Liver (tissue), 9 donors: ENCODE results near the gene EMX2. TPM values are rescaled to one million over a fixed set of nuclear protein-coding genes. Genes with fewer than 3 reads are reported as not detected.

Source experiments
- DNase-seq: peaks from one replicate; pipeline ENCODE4 v3.0.0-alpha.2; 2017; ENCODE audit warnings: low spot score
- H3K27ac ChIP-seq, 2 donors: one replicate each; pipeline ENCODE4 v1.7.0; 2013; ENCODE audit warnings: inconsistent platforms in 2 of 2, low read length in 2 of 2, control low read depth in 1 of 2, low read depth in 1 of 2, mild to moderate bottlenecking in 1 of 2
- H3K27me3 ChIP-seq, 4 donors: one replicate each; pipeline versions ENCODE4 v1.6.1 to v1.7.0; 2013; ENCODE audit warnings: low read length in 3 of 4, inconsistent platforms in 1 of 4, mild to moderate bottlenecking in 1 of 4, moderate library complexity in 1 of 4; ENCODE audit not compliant: control insufficient read depth in 4 of 4, insufficient read depth in 4 of 4
- H3K36me3 ChIP-seq, 4 donors: one replicate each; pipeline versions ENCODE4 v1.6.1 to v1.7.0; 2013; ENCODE audit warnings: low read length in 3 of 4, mild to moderate bottlenecking in 3 of 4, low read depth in 1 of 4, moderate library complexity in 1 of 4; ENCODE audit not compliant: control insufficient read depth in 4 of 4, insufficient read depth in 3 of 4
- H3K4me1 ChIP-seq, 4 donors: one replicate each; pipeline versions ENCODE4 v1.6.1 to v1.7.0; 2013; ENCODE audit warnings: low read length in 3 of 4, mild to moderate bottlenecking in 3 of 4, moderate library complexity in 1 of 4; ENCODE audit not compliant: control insufficient read depth in 4 of 4, insufficient read depth in 4 of 4
- H3K4me3 ChIP-seq, 3 donors: one replicate each; pipeline versions ENCODE4 v1.6.1 to v1.7.0; 2013; ENCODE audit warnings: low read length in 3 of 3, control low read depth in 1 of 3, low read depth in 1 of 3, mild to moderate bottlenecking in 1 of 3
- H3K9ac ChIP-seq, 2 donors: one replicate each; pipeline ENCODE4 v1.7.0; 2013; ENCODE audit warnings: low read length in 2 of 2, mild to moderate bottlenecking in 2 of 2, moderate library complexity in 2 of 2, control low read depth in 1 of 2, low read depth in 1 of 2
- H3K9me3 ChIP-seq, 4 donors: one replicate each; pipeline versions ENCODE4 v1.6.1 to v1.7.0; 2013; ENCODE audit warnings: low read length in 3 of 4; ENCODE audit not compliant: control insufficient read depth in 4 of 4
- CTCF ChIP-seq: fragments of 150-350 bp; IDR thresholded peaks from 2 replicates; pipeline ENCODE4 v1.5.1; 2017; ENCODE audit warnings: improper control_type of control experiment, low read depth, low read length; ENCODE audit not compliant: missing input control
- EGR1 ChIP-seq, 2 donors: IDR thresholded peaks; 2 replicates each; pipeline ENCODE4 v1.6.1; 2016 to 2018; ENCODE audit warnings: antibody characterized with exemption in 2 of 2, low read depth in 2 of 2
- FOXA1 ChIP-seq: IDR thresholded peaks from 2 replicates; pipeline ENCODE4 v1.6.1; 2016; ENCODE audit warnings: antibody characterized with exemption
- FOXA2 ChIP-seq: IDR thresholded peaks from 2 replicates; pipeline ENCODE4 v1.6.1; 2016; ENCODE audit warnings: antibody characterized with exemption
- GABPA ChIP-seq, 2 donors: IDR thresholded peaks in 1 of 2; conservative IDR thresholded peaks in 1 of 2; 2 replicates each; pipeline ENCODE4 v1.6.1; 2016; ENCODE audit warnings: antibody characterized with exemption in 2 of 2, mild to moderate bottlenecking in 1 of 2, moderate library complexity in 1 of 2
- HNF4A ChIP-seq, 2 donors: conservative IDR thresholded peaks; 2 replicates each; pipeline ENCODE4 v1.6.1; 2016; ENCODE audit warnings: antibody characterized with exemption in 2 of 2, mild to moderate bottlenecking in 2 of 2
- JUND ChIP-seq, 2 donors: IDR thresholded peaks; 2 replicates each; pipeline ENCODE4 v1.6.1; 2016; ENCODE audit warnings: antibody characterized with exemption in 2 of 2
- NR2F2 ChIP-seq: IDR thresholded peaks from 2 replicates; pipeline ENCODE4 v1.6.1; 2016; ENCODE audit warnings: antibody characterized with exemption
- RAD21 ChIP-seq, 2 donors: IDR thresholded peaks; 2 replicates each; pipeline ENCODE4 v1.6.1; 2016; ENCODE audit warnings: antibody characterized with exemption in 2 of 2, mild to moderate bottlenecking in 2 of 2
- REST ChIP-seq: IDR thresholded peaks from 2 replicates; pipeline ENCODE4 v1.6.1; 2016; ENCODE audit warnings: antibody characterized with exemption, mild to moderate bottlenecking
- SP1 ChIP-seq: IDR thresholded peaks from 2 replicates; pipeline ENCODE4 v1.6.1; 2018; ENCODE audit warnings: antibody characterized with exemption, mild to moderate bottlenecking
- YY1 ChIP-seq: IDR thresholded peaks from 2 replicates; pipeline ENCODE4 v1.6.1; 2016; ENCODE audit warnings: antibody characterized with exemption, mild to moderate bottlenecking
- ZBTB33 ChIP-seq: IDR thresholded peaks from 2 replicates; pipeline ENCODE4 v1.6.1; 2016; ENCODE audit warnings: antibody characterized with exemption
- WGBS: extraction: QIAGEN DNeasy Blood & Tissue Kit; methylation state at CpG from one replicate; pipeline ENCODE4 v1.1.7; 2013; 5-methylcytosine and 5-hydroxymethylcytosine counted together
- polyA plus RNA-seq, 2 donors: library from polyadenylated mRNA; stranded (reverse) in 1 of 2; unstranded in 1 of 2; fragments of 200-250 nt in 1 of 2; fragments of >200 nt in 1 of 2; fragmentation: Nextera tagmentation in 1 of 2; extraction: Ambion mirVana in 1 of 2; gene quantifications; one replicate each; pipeline versions ENCODE4 v1.2.1 to v1.2.3, GENCODE V29; 2013 to 2015
- total RNA-seq, 2 donors: library from RNA; depleted of rRNA; stranded (reverse); fragments of >200 nt; gene quantifications; one replicate each; pipeline ENCODE4 v1.2.3, GENCODE V29; 2014
- donor health status: healthy.
- donor health status: healthy.
- donor health status: healthy.
- donor health status: healthy.
- donor health status: healthy.

The EMX2 gene
- total and polyA plus RNA-seq, 4 donors: not detected

- TF ChIP-seq ZBTB33: no peak
- no peak for TF ChIP-seq FOXA2
- no peak for TF ChIP-seq SP1
- TF ChIP-seq GABPA (IDR thresholded peaks at IDR 0.05 in 1 of 2, conservative IDR thresholded peaks at IDR 0.05 in 1 of 2): no peak
- no peak for TF ChIP-seq HNF4A (conservative IDR thresholded peaks at IDR 0.05)
- no peak for TF ChIP-seq JUND (IDR thresholded peaks at IDR 0.05)
- TF ChIP-seq NR2F2: no peak
- TF ChIP-seq FOXA1: no peak
Observed at GRCh38 chr10:117551330-117552155, 9.0 kb downstream of the EMX2 start (continued).

GRCh38 chr10:117552156-117552631, 9.6 kb downstream of the EMX2 start:
- Histone ChIP-seq H3K4me3 (no peak overlapping the region), H3K36me3 (no peaks in the 10 kb centered on the region), H3K27me3 (peaks cover 13 to 26% (median 20%) of the 10 kb centered on the region in 4 donors), H3K9me3 (no peaks in the 10 kb centered on the region), H3K27ac (no peak overlapping the region), H3K4me1 (peaks cover 0 to 5% (median 2%) of the 10 kb centered on the region in 4 donors), H3K9ac (no peak overlapping the region)
- DNase-seq: no peak
- WGBS: 3% methylated on average over 39 of the region's 39 CpGs
- TF ChIP-seq NR2F2: no peak
- TF ChIP-seq EGR1 (IDR thresholded peaks at IDR 0.05; ENCODE audit: low read depth in 2 of 2): no peak
- no peak for TF ChIP-seq CTCF
- TF ChIP-seq FOXA1: no peak
- no peak for TF ChIP-seq GABPA (IDR thresholded peaks at IDR 0.05 in 1 of 2, conservative IDR thresholded peaks at IDR 0.05 in 1 of 2)
- no peak for TF ChIP-seq YY1
- no peak for TF ChIP-seq RAD21 (IDR thresholded peaks at IDR 0.05)
- TF ChIP-seq HNF4A (conservative IDR thresholded peaks at IDR 0.05): no peak
- TF ChIP-seq ZBTB33: no peak
- no peak for TF ChIP-seq REST
- TF ChIP-seq SP1: no peak
